PFSK-1 (cell line): Measurements from ENCODE around the gene LPCAT3.

Experiments
- FOXP2 ChIP-seq: optimal IDR thresholded peaks from 2 replicates; pipeline ENCODE3; 2011; ENCODE audit warnings: borderline replicate concordance, control low read depth, inconsistent platforms; ENCODE audit not compliant: insufficient read depth; ENCODE audit errors: extremely low read length, extremely low read depth
- REST ChIP-seq, 2 experiments: IDR thresholded peaks; 2 replicates each; pipeline versions ENCODE4 v1.6.1 to v1.8.0; 2011 to 2012; ENCODE audit warnings: low read depth in 2 of 2, low read length in 2 of 2, control low read depth in 1 of 2, inconsistent platforms in 1 of 2, mild to moderate bottlenecking in 1 of 2, moderate library complexity in 1 of 2; ENCODE audit not compliant: insufficient read depth in 1 of 2
- TAF1 ChIP-seq: IDR thresholded peaks from 2 replicates; pipeline ENCODE4 v1.6.1; 2012; ENCODE audit warnings: low read length, control low read depth, borderline replicate concordance; ENCODE audit not compliant: insufficient read depth

- TF ChIP-seq REST (IDR thresholded peaks at IDR 0.05; ENCODE audit: insufficient read depth in 1 of 2, low read depth in 2 of 2, low read length in 2 of 2) (no peak), TAF1 (no peak), FOXP2 (no peak)
These were observed 4.8 kb upstream of the LPCAT3 start for GRCh38 chr12:7023114-7023513.
